CD4-positive, alpha-beta T cell treated with Interleukin-6 for 4 hours (primary cell): ENCODE data around the gene PSD.

ENCODE experiments used
- DNase-seq: peaks from one replicate; pipeline ENCODE4 v3.0.0-alpha.2; 2020; ENCODE audit warnings: mixed read lengths

Gene PSD

GRCh38 chr10:102402512-102402896 lies 16.1 kb downstream of the PSD start:
- DNase-seq: no peak

DNA sequence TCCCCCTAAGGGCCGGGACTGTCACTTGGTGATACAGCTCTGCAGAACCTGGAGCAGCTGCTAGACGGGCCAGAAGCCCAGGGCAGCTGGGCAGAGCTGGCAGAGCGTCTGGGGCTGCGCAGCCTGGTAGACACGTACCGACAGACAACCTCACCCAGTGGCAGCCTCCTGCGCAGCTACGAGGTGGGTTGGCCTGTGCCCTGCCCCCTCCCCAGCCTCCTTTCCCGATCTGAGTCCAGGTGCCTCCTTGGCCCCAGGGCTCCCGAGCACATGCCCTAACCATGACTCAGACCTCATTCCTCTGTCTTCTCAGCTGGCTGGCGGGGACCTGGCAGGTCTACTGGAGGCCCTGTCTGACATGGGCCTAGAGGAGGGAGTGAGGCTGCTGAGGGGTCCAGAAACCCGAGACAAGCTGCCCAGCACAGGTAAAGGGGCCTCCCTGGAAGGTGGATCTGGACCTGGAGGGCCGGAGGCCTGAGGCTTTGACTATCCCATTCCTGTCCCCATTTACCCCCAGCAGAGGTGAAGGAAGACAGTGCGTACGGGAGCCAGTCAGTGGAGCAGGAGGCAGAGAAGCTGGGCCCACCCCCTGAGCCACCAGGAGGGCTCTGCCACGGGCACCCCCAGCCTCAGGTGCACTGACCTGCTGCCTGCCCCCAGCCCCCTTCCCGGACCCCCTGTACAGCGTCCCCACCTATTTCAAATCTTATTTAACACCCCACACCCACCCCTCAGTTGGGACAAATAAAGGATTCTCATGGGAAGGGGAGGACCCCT lies 16.7 kb downstream of the PSD start:
- DNase-seq: no peak

DNA sequence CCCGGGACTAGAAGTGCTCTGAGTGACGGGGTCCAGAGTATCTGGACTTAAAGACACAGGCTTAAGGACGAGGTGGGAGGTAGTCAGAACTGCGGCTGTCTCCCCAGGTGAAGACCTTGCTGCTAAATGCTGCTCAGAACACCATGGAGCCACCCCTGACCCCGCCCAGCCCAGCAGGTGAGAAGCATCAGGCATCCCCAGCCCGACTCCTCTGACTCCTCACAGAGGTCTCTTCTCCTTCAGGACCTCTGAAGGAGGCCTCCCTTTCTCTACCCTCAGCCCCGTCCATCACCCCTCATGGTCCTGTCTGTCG lies 17.3 kb downstream of the PSD start:
- DNase-seq: no peak

GRCh38 chr10:102400598-102401341 lies 17.8 kb downstream of the PSD start:
- DNase-seq: no peak

DNA sequence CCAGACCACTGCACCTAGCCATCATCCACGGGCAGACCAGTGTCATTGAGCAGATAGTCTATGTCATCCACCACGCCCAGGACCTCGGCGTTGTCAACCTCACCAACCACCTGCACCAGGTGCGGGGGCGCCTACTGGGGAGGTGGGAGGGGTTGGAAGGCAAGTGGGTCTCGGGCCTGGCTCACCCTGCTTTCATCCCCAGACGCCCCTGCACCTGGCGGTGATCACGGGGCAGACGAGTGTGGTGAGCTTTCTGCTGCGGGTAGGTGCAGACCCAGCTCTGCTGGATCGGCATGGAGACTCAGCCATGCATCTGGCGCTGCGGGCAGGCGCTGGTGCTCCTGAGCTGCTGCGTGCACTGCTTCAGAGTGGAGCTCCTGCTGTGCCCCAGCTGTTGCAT lies 18.5 kb downstream of the PSD start:
- DNase-seq: no peak

DNA sequence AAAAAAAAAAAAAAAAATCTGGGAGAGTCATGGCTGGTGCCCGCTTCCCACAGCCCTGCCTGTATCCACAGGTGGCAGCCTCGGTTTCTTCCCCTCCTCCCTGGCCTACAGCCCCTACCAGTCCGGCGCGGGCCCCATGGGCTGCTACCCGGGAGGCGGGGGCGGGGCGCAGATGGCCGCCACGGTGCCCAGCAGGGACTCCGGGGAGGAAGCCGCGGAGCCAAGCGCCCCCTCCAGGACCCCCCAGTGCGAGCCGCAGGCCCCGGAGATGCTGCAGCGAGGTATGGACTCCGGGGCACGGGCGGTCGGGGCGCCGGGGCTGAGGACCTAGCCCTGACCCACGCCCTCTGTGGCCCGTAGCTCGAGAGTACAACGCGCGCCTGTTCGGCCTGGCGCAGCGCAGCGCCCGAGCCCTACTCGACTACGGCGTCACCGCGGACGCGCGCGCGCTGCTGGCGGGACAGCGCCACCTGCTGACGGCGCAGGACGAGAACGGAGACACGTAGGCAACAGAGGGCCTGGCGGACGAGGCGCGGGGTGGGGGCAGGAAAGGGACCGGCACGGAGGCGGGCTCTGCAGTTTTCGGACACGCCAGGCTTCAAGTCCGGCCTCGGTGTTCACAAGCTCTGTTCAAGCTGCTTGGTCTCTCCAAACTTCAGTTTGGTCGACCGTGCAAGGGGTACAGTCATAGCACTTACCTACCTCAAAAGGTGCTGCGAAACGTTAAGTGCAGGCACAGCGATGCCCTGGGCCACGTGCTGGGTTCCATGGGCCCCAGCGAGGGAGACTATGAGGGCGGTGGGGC lies 19.2 kb downstream of the PSD start:
- peak; percentile 90 for DNase-seq

- DNase-seq: no peak
Measured at GRCh38 chr10:102398172-102399020, 20.2 kb downstream of the PSD start.

- DNase-seq: no peak
Measured at GRCh38 chr10:102397222-102398171, 21.1 kb downstream of the PSD start.

DNA sequence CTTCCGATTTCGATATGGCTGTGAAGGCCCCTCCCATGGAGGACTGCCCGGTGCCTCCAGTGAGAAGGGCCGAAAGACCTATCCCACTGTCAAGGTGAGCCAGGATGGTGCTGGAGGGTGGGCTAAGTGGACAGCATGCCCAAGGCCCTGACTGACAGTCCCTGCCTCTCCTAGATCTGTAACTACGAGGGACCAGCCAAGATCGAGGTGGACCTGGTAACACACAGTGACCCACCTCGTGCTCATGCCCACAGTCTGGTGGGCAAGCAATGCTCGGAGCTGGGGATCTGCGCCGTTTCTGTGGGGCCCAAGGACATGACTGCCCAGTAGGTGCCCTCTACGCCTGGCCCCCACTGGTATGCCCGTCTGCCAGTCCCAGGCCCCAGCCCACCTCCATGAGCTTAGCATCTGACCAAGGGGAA lies 21.8 kb downstream of the PSD start:
- no peak for DNase-seq

GRCh38 chr10:102396317-102396650 lies 22.3 kb downstream of the PSD start:
- DNase-seq: no peak

- peak; percentile 90 for DNase-seq
Measured at GRCh38 chr10:102395400-102396316, 22.9 kb downstream of the PSD start, which contains the start of gene NFKB2. NFKB2 (plus strand) TSS chr10:102395705; CDS start chr10:102395960, 255 bp downstream.

- no peak for DNase-seq
Measured at GRCh38 chr10:102394801-102395399, 23.7 kb downstream of the PSD start.

DNA sequence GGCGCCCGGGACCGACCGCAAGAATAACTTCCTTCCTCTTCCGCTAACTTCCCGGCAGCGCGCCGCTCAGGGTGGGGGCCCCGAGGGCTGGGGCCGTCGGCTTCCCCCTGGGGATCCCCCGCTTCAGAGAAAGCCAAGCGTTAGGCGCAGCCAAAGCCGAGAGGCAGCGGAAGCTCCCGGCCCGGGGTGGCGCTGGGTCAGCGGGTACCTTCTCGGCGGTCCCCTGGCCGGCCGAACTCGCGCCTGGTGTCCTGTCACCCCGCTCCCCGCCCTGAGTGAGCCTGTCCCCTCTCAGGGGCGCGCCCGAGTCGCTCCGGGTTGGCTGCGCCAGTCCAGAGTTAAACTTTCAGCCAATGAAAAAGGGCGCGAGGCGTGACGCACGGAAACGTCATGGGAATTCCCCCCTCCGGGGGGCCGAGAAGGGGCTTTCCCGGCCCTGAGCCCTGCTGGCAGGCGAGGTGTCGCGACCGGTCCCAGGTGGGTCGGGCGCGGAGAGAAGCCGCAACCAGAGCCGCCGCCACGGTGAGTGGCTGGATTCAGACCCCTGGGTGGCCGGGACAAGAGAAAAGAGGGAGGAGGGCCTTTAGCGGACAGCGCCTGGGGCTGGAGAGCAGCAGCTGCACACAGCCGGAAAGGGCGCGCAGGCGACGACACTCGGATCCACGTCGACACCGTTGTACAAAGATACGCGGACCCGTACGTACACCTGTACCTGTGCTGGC lies 24.3 kb downstream of the PSD start:
- DNase-seq: peak; percentile 97

- DNase-seq: no peak
Measured at GRCh38 chr10:102393411-102394078, 25.0 kb downstream of the PSD start.

DNA sequence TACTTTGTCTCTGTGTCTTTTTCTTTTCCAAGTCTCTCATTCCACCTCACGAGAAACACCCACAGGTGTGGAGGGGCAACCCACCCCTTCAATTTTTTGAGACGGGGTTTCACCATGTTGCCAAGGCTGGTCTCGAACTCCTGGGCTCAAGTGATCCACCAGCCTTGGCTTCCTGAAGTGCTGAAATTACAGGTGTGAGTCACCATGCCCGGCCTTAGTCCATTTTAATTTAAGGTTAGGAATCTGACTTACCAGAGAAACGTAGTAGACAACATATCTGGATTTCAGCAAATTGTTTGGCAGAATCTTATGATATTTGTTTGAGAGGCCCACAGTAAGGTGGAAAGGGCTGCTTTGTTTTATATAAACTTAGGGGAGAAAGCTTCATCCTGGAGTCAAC lies 26.3 kb downstream of the PSD start:
- no peak for DNase-seq

GRCh38 chr10:102389894-102390293 lies 28.7 kb downstream of the PSD start:
- DNase-seq: no peak

- DNase-seq: no peak
Measured at GRCh38 chr10:102384606-102385429, 33.8 kb downstream of the PSD start.

DNA sequence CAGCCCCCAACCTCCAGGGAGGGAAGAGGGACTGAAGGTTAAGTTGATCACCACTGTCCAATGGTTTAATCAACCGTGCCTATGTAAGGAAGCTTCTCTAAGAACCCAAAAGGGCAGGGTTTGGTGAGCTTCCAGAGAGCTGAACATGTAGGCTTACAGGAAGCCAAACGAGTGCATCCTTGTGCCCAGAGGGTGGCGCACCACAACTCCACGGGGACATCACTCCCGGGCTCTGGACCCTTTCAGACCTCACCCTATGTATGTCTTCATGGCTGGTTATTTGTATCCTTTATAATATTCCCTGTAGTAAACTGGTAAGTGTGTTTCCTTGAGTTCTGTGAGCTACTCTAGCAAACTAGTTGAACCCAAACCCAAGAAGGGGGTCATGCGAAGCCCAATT lies 34.5 kb downstream of the PSD start:
- DNase-seq: peak; percentile 44
